Hematopoietic multipotent progenitor cell treated with erythropoietin and hydrocortisone succinate and interleukin-3 and kit ligand, for 4 days (in vitro differentiated cells): ENCODE results near the gene STAM.
"Not testable (repeated sequence)": the region's sequence is repeated elsewhere in the genome, so short reads cannot be mapped to it uniquely, and the experiment has no call there.

Source experiments
- DNase-seq: peaks from one replicate; pipeline ENCODE4 v3.0.0-alpha.2; 2015

Gene STAM

DNA sequence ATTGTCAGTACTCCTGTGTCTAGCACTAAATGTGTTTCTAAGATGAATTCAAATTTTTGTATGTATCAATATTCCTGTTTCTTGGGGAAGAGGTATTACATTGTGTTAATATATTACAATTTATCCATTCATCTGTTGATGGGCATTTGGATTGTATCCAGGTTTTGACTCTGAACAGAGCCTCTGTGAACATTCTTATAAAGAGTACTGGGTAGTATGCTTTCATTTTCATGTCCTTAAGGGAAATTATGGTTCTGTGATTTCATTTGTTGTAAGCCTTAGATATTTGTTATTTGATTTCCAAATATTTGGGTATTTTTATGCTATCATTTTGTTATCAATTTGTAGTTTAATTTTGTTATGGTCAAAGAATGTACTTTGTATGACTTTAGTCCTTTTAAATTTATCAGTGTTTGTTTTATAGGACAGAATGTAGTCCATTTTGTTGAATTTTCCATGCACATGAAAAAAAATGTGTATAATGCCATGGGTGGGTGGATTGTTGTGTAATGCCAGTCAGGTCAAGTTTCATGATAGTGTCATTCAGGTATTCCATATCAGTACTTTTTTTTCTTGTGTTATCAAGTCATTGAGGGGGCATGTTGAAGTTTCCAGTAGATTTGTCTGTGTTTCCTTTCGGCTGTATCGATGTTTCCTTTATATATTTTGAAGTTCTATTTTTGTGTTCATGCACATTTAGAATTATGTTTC is 38.4 kb downstream of the STAM start:
- DNase-seq, result no peak

DNA sequence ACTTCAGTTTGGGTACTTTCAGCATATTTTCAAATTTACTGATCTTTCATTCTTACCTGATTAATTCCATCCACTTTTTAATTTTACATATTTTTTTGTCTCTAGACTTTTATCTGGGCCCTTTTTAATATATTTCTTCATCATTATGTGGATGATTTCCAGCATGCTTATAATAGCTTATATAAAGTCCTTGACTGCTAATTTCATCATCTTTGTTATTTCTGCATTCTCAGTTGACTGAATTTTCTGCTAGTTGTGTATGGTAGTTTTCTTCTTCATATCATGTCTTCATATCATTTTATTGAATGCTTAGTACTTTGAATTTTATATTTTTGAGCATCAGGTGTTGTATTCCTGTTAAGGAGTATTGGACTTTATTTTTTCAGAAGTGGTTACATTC is 39.6 kb downstream of the STAM start:
- no peak for DNase-seq

DNA sequence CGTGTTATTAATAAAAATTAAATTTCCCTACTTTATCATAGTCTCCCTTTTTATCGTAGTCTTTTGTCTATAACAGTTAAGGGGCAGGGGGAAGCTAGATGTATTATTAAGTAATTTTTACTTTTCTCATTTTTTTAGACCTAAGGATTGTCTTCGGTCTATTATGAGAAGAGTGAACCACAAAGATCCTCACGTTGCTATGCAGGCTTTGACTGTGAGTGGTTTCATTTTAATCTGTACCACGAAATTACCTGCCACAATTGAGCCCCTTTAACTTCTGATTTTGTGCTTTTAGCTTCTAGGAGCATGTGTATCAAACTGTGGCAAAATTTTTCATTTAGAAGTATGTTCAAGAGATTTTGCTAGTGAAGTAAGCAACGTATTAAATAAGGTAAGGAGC is 40.6 kb downstream of the STAM start:
- DNase-seq, result peak; percentile 25

DNA sequence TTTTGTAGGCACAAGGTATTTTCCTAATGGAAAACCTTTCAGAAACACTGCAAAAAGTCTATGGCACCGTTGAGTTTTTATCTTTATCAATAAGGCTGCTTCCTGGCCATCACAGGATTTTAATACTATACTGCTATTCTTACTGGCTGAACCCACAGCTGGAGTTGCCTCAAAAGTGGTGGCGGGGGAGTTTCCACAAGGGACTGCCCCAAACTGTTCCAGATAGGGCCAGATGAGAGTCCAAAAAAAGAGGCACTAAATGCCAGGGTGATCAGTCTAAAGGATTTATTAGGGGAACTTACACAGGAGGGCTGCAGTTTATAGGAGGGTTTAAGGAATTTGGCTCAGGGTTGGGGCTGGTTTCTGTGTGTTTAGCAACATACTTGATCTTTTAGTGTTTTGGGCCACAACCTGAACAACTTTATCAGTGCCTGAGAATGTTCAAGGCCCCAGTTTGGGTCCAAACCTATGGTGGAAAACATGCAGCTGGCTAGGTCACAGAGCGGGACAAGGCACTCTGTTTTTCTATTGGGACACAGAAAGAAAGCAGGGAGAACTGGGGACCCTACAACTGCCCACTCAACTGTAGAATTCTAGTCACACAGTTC is 41.4 kb downstream of the STAM start:
- DNase-seq, result peak; percentile 19

DNA sequence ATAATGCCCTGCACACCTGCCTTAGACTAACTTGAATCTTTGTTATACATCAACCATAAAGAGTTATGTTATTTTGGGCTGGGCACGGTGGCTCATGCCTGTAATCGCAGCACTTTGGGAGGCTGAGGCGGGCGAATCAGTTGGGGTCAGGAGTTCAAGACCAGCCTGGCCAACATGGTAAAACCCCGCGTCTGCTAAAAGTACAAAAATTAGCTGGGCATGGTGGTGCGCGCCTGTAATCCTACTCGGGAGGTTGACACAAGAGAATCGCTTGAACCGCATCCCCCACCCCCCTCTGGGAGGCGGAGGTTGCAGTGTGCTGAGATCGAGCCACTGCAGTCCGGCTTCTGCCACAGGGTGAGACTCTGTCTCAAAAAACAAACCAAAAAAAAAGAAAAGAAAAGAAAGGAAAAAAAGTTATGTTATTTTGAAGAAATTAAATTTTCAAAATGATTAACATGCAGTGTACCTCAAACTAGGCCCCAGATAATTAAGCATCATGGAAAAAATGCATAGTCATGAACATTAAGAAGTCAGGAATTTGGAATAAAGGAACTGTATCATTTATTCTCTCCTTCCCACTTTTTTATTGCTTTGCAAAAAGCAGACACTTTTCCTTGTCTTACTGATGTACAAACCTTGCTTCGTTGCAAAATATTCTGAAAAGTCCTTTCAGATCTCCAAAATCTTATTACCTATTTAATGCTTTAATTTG is 43.3 kb downstream of the STAM start:
- DNase-seq, result no peak

DNA sequence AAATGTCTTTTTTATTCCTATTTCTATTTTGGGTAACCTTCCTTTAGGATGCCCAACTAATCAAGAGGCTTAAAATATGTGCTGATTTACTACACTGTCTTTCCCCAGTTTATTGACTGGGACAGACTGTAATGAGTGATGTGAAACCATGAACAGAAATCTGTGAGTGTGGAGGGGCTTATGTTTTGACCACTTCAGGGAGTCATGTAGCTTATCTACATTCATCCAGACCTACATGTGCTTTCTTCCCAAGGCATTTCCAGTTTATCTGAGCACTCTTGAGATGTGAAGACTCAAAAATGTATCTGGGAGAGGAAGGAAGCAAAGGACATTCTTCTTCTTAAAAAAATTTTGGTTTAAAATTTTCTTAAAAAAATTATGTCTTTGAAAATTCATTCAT is 45.2 kb downstream of the STAM start:
- peak; percentile 36 for DNase-seq

DNA sequence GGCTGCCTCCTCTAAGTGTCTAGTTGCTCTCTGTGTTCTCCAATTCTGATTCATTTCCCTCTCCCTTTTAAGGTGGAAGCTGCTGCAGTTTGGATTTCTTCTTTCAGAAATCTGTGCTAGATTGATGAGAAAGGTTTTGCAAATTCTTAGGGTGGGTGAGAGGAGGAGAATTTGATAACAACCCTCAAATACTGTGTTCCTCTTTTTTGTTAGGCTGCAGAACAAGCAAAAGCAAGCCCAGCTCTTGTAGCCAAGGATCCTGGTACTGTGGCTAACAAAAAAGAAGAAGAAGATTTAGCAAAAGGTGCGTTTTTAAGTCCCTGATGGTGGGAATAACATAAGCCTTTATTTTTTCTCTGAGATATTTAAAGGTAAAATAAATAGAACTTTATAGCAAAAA is 49.1 kb downstream of the STAM start:
- peak; percentile 60 for DNase-seq

DNA sequence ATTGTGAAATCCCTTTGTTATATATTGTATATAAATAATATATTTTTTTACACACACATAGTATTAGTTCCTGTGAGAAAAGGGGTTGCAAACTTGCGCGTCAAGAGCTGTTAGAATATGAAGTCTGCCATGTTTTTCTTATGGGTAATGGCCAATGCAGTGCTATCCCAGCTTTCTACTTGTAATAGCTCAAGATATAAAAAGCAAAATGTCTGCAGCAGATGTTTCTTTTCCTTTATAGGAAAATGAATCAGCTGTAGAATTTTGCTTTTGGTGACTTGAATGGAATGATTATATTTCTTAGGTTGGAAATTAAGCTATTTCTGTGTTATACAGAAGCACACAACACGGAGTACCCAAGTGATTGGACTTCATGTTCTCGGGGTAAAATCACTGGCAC is 54.7 kb downstream of the STAM start:
- DNase-seq, result no peak

DNA sequence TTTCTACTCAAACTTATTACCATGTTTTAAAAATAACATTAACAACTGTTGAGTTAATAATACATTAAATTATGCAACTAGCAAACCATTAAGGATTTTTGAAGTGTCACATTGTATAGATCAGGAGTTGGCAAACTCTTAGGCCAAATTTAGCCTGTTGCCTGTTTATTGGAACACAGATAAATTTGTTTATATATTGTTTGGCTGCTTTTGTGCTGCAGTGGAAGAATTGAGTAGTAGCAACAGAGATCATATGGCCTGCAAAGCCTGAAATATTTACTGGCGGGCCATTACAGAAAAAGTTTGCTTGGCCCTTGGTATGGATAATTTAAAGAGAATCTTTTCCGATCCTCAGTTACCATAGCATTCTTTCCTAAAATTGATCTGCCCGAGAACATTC is 57.4 kb downstream of the STAM start:
- no peak for DNase-seq

DNA sequence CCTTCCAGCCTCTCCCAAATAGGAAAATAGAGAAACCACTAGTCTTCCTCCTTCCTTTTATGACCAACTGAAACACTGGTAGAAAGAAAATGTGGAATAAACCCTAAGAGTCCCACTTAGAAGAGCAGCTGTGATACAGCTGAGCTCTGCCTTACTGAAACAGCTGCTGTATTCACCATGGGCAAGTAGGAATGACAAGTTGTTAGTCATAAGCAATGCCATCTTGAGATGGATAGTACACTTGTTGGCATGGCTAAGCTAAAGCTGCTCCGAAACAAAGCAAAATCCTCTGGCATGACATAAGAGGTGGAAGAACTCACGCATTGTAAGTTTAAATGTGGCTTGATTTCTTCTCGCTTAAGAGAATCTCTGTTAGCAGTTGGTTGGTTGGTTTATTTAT is 59.8 kb downstream of the STAM start:
- no peak for DNase-seq

DNA sequence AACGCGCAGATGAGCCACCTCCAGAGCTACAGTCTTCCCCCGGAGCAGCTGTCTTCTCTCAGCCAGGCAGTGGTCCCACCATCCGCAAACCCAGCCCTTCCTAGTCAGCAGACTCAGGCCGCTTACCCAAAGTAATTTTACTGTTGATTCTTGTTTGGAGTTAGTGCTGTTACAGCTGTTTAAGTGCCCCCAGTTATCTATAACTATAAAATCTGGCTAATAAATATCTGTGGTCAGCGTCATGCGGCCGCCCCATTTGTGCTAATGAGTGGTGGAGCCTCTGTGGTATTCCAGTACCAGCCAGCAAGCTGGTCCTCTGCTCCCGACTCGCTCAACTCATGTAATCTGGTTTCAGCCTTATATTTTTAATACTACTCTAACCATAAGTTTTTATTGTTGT is 64.9 kb downstream of the STAM start:
- DNase-seq, result no peak

DNA sequence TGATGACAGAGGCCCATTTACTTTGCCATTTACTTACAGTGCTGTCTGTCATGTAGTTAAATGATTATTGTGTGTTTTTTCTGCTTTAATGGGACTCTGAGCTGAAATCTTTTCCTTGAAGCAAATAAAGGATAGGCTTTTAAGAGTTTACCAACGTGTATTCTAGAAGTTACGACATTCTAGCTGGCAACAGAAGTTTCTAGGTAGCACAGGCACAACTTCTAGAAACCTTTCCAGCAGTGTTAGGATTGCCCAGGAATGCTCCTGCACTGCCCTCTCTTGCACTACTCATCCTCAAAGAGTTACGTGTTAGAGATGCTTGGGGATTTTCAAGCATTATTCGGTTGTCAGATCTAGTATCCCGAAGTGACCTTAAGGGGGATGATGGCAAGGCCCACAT is 65.5 kb downstream of the STAM start:
- DNase-seq, result no peak

DNA sequence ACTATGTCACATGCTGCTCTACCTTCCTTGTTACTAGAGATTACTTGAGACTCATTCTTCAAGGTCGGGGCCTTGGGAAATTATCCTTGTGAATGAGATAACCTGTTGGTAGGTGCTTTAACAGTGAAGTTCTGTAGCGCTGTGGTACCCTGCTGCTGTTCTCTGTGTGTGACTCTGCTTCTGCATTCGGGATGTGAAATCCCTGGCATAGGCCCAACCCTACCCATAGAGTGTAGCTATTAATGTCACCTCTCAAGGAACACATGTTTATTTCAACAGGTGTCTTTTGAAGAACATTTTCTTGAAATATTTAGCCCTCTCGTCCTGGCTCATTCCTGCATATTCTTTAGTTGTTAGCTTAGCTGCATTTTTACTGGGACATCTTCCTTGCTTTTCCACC is 66.2 kb downstream of the STAM start:
- no peak for DNase-seq

DNA sequence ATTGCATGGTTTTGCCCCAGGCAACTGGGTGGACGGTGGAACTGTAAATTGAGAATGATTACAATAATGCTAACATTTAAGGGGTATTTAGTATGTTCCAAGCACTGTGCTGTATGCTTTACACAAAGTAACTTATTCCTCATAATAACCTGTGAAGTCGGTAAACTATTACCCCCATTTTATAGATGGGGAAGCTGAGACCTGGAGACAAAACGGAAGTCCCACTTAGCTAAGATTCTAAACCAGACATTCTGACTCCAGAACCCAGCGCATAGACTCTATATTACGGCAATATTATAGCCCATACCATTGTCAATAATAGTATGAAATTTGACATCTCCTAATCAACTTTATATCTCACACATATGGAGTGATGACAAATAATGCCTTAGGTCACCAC is 68.1 kb downstream of the STAM start:
- no peak for DNase-seq

DNA sequence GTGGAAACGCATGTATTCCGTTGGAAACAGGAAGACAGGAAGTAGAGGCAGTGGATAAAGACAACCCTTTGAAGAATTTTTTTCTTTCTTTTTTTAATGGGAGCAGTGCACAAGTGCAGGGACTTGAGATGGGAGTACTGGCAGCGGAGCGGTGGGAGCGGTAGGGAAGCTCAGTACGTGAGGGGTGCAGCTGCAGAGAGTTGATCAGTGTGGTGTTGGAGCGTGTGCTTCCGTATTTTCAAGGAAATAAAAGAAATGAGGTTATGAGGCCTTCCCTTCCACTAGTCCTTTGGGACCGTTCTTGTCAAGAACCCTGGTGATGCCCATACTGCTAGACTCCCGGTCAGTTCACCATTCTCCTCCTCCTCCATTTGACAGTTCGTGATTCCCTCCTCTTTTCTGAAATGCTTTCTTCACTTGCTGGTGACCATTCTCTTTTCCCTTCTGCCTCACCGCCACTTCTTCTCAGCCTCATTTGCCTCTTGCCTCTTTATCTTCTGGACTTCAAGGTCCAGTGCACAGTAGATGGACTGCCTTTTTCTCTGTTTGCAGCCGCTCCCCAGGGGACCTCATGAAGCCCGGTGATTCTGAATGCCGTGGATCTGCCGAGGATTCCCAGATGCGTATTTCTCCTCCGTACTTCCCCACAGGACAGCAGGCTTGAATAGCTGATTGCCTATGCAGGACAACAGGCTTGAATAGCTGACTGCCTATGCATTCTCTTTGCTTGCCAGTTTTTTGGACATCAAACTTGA is 68.9 kb downstream of the STAM start:
- no peak for DNase-seq

DNA sequence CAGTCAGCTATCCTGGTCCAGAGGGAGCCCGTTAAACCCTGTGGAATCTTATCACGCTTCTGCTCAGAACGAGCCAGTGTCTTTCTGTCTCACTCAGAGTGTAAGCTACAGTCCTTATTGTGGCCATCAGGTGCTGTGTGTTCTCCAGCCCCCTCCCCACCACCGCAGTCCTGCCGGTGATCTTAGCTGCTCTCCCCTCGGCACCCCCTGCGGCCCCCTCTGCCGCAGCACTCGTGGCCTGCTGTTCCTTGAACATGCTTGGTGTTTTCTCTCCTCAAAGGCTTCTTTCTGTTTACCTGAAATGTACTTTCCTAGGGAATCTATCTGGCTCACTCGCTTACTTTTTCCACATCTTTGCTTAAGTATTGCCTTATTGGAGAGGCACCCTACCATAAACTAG is 69.8 kb downstream of the STAM start:
- no peak for DNase-seq

DNA sequence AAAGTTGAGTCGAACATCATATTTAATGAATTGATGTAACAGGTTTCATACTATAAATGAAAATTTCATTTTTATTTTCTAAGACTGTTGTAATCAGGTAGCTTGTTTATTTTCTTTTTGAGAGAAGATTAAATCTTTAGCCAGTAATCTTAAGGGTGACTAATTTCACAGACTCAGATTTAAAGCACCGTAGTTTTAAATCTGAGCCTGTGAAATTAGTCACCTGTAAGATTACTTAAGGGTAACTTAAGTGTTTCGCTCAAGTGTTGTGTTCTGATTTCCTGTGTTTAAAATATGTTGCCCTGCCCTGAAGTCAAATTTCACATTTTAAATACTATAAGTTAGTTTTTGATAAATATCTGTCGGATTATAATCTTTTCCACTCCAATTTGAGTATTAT is 72.2 kb downstream of the STAM start:
- no peak for DNase-seq

DNA sequence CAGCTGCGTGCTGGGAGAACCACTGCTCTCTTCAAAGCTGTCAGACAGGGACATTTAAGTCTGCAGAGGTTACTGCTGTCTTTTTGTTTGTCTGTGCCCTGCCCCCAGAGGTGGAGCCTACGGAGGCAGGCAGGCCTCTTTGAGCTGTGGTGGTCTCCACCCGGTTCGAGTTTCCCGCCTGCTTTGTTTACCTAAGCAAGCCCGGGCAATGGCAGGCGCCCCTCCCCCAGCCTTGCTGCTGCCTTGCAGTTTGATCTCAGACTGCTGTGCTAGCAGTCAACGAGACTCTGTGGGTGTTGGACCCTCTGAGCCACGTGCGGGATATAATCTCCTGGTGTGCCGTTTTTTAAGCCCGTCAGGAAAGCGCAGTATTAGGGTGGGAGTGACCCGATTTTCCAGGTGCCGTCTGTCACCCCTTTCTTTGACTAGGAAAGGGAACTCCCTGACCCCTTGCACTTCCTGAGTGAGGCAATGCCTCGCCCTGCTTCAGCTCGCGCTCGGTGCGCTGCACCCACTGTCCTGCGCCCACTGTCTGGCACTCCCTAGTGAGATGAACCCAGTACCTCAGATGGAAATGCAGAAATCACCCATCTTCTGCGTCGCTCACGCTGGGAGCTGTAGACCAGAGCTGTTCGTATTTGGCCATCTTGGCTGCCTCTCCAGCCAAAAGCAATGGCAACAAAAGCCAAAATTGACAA is 78.5 kb downstream of the STAM start:
- not testable (repeated sequence) for DNase-seq

DNA sequence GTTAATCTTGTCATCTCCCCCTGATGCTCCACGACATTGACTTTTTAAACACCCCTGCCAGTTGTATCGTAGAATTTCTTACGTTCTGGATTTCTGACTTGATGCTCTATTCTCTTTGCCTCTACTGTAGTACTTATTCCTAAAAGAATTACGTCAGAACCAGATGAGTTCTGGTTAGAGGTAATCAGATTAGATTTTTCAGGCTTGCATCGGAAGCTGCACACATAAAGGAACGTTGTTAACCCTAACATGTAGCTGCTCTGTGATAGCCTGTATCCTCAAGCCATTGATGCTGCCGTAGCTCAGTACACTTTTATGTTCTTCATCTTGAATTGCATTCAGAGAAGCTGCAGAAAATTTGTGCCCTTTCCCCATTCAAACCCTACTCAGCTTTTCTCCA is 81.8 kb downstream of the STAM start:
- DNase-seq, result no peak

DNA sequence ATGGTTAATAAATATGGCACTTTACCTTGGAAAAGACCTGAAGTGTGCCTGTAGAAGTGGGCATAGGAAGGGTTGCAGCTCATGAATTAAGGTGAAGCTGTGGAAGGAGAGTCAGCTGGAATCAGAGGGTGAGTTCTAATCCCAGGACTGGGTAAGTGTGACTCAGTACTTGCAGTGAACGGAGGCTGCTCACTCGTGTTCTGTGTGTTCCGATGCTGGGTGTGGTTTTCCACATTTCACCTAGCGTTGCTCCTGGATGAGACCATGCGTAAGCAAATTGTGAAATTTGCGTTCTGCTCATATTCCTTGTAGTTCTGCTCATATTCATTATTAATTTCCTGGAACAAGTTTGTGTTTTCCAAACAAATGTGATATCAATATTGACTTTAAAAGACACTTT is 85.7 kb downstream of the STAM start:
- no peak for DNase-seq

DNA sequence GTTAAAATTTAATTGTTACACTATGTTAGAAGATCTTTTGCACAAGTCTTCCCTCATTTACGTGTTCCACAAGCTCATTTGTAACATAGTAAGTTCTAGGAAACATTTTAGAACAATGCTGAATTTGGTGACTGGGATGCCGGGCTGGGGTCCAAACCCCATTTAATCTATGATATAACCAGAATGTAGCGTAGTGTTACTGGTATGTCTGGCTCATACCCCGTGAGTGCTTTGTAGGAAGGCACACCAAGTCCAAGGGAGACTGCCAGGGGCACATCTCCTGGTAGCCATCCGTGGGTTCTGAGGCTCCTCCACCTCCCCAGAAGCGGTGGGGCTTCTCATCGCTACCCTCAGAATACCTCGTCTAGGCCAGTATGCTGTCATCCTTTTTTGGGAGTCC is 86.7 kb downstream of the STAM start:
- DNase-seq, result no peak

DNA sequence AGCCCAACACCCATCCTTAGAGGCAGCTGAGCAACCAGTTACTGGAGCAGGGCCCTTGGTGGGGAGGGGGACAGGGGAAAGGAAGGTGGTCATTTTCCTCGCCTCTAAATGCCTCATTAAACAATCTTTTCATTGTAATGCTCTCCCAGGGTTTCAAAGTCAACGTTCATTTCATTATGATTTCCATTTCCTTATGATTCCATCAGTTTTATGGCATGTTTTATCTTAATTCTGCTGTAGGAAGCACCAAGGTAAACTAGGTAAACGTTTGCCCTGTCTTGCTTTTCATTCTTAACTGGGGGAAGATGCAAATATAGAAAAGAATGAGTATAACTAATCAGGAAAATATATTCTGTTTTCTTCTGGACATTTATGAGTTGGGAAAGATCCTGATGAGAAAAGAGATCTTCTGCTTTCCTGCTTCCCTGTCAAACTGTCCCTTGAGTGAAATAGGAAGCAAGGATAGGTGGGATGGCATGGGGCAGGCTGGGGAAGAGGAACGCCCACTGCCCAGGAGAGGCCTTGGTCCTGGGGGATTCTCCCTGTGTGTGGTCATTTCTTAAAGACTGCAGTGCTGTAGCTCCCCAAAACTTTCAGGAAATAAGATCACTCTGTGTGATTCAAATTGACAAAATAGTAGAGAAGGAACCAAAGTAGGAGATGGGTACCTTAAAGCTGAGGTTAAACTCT is 87.5 kb downstream of the STAM start:
- DNase-seq, result no peak

DNA sequence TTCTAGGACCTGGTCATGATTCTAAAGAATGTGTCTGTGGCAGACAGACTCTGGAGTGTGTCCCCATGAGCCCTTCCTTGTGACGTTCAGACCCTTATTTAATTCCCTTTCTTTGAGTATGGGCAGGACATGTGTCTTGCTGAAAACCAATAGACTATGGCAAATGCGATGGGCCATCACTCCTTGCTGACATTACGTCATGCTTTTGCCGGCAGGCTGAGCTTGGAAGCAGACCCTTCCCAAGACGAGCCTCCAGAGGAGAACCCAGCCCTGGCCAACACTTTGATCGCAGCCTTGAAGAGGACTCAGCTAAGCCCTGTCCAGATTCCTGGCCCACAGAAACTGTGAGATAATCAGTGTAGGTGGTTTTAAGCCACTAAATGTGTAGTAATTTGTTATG is 89.7 kb downstream of the STAM start:
- DNase-seq, result no peak
